VCaP (cell line): ENCODE measurements around the gene AGBL1.

ENCODE experiments used
- H3K27ac ChIP-seq: fragments of 450-650 bp; 2 replicates; pipeline ENCODE4 v1.5.1; 2017
- CTCF ChIP-seq: fragments of 450-650 bp; conservative IDR thresholded peaks from 2 replicates; pipeline ENCODE4 v1.5.1; 2017; ENCODE audit warnings: mild to moderate bottlenecking, moderate library complexity

AGBL1 gene

DNA sequence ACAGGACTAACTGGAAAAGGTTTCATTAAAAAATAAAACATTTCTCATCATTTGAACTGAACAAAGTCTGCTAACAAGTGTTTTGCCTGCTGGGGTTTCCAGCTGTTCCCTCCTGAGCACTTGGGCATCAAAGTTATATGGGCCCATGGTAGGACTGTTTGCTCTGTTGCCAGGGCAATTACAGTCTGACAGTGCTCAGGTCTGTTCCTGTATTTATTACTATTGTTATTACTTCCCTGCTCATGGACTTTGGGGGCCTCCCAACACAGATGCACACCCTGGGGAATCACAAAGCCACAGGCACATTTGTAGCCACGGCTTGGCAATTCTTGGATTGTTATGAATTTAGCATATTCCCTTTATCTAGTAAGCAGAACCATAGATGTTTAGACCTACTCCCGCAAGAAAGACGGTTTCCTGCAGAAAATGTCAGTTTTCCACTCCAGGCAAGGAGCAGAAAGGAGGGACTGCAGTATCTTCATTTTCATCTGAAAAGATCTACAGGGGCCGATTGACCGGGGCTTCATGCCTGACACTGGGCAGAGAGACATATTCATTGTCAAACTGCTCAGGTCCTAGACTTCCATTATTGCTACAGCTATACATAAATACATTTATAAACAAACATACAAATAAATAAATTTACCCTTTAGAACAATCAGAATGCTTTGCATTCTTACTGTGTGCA is 580.2 kb downstream of the AGBL1 start:
- TF ChIP-seq CTCF = no peak
- no peak overlapping the region for H3K27ac ChIP-seq

DNA sequence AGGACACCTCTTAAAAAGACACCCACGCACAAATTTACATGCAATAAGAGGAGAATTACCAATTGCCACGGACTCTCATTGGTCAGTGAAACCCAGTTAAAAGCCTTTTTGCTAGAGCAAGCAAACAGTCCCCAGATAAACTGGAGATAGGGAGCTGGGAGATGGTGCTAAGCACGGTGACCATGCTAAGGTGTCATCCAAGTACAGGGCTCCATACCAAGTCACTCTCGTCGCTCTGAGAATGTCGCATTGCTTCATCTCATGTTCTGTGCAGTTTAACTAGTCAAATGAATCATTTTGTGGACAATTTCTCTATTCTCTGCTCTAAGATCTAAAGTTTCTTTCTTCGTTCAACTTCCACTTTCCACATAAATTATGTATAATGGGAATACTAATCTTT is 581.9 kb downstream of the AGBL1 start:
- H3K27ac ChIP-seq = no peak overlapping the region
- no peak for TF ChIP-seq CTCF

- no peak overlapping the region for H3K27ac ChIP-seq
- TF ChIP-seq CTCF = no peak
Observed at GRCh38 chr15:86663304-86663703, 583.6 kb downstream of the AGBL1 start.

DNA sequence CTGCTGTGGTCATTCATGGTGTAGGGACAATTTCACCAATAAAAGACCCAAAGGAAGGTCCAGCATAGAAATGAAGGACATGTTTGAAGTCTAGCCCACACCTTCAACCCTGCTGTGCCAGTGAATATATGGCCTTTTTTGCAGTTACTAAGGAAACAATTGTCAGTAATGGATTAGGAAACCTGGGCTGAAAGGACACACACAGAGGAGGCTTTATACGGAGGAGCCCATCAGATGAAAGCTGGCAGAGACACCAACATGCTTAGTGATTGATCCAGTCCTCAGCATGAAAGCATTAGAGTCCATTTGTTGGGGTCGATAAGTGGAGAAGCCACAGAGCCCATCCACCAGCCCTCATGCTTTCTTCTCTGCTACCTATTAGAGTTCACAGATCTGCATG is 584.3 kb downstream of the AGBL1 start:
- no peak for TF ChIP-seq CTCF
- H3K27ac ChIP-seq = no peak overlapping the region

GRCh38 chr15:86664581-86664980 is 584.9 kb downstream of the AGBL1 start:
- TF ChIP-seq CTCF = no peak
- H3K27ac ChIP-seq = no peak overlapping the region

DNA sequence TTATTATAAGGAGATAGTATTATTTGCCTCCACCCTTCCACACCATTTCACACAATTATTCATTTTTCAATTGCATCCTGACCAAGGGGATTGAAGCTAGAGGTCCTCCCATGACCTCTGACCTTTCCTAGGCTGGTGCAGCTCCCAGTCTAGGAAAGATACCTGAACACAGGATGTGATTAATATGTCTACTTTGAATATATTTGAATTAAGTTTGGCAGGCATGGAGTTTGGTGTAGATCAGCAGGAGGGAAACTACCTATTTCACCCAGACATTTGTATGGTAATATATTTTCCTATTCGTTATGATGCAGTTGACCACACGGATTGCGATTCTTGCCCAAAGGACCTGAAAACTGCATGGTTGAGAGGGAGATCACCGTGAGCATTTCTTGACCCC is 596.3 kb downstream of the AGBL1 start:
- H3K27ac ChIP-seq = no peak overlapping the region
- TF ChIP-seq CTCF = no peak

- no peak for TF ChIP-seq CTCF
- no peak overlapping the region for H3K27ac ChIP-seq
Observed at GRCh38 chr15:86677278-86677677, 597.6 kb downstream of the AGBL1 start.
